GM12801 (cell line): ENCODE measurements around the gene RNF43.

ENCODE experiments used
- TF ChIP-seq, protein P1 (sequence below): IDR thresholded peaks from one replicate; pipeline ENCODE4 v1.5.1; 2011; ENCODE audit warnings: control low read depth; ENCODE audit not compliant: insufficient read length; ENCODE audit errors: extremely low read depth

Gene RNF43

GRCh38 chr17:58414596-58414997 is 2.7 kb downstream of the RNF43 start:
- TF ChIP-seq, protein P1, sequence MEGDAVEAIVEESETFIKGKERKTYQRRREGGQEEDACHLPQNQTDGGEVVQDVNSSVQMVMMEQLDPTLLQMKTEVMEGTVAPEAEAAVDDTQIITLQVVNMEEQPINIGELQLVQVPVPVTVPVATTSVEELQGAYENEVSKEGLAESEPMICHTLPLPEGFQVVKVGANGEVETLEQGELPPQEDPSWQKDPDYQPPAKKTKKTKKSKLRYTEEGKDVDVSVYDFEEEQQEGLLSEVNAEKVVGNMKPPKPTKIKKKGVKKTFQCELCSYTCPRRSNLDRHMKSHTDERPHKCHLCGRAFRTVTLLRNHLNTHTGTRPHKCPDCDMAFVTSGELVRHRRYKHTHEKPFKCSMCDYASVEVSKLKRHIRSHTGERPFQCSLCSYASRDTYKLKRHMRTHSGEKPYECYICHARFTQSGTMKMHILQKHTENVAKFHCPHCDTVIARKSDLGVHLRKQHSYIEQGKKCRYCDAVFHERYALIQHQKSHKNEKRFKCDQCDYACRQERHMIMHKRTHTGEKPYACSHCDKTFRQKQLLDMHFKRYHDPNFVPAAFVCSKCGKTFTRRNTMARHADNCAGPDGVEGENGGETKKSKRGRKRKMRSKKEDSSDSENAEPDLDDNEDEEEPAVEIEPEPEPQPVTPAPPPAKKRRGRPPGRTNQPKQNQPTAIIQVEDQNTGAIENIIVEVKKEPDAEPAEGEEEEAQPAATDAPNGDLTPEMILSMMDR, result no peak

- TF ChIP-seq, protein P1, result no peak
These were observed 3.6 kb downstream of the RNF43 start for GRCh38 chr17:58413684-58414083.

GRCh38 chr17:58412961-58413586 is 4.3 kb downstream of the RNF43 start:
- TF ChIP-seq, protein P1, result no peak

DNA sequence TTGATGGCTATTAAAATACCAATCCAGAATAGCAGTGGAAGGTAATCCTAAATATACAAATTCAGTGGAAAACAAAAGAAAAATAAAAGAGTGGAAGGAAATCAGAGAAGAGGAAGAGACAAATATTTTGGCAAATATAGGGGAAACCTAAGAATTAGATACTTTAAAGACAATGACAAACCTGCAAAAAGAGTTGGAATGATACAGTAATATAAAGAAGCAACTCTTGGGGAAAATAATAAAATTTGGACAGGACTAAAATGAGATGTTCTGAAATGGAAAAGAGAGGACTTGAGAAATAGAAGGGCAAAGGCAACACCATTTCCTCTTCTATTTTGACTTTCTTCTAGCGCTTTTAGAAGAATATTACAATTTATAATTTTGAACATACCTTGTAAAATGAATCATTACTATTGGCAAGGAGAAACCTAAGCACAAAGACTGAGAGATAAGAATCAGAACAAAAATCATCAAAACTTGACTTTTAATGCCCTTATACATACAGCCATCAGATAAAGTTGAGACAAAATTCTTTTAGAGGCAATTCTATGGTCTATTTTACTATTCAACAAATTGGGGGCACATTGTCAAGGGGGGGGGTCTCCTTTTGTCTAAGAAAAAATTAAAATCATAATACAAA is 5.2 kb downstream of the RNF43 start:
- TF ChIP-seq, protein P1, result no peak

DNA sequence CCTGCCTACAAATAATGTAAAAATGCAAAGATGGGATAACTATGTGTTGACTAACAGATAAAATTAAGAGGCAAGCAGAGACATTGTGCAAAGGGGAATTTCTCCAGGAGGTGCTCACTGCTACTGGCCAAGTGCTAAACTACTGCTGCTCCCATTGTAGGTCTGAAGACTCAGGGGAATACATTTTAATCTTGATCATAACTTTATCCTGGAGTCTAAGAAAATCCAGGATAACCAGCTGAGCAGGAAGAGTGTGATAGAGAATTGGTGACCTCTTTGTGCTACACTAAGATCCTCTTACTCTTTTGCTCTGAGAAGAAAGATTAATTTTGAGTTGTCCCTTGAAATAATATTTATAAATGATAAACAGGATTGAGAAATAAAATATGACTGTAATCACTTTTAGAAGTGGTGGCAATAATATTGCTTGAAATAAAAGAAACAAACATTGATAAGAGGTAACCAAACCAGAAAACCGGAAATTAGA is 5.9 kb downstream of the RNF43 start:
- TF ChIP-seq, protein P1, result no peak

- TF ChIP-seq, protein P1, result no peak
These were observed 6.5 kb downstream of the RNF43 start for GRCh38 chr17:58410714-58411407.

DNA sequence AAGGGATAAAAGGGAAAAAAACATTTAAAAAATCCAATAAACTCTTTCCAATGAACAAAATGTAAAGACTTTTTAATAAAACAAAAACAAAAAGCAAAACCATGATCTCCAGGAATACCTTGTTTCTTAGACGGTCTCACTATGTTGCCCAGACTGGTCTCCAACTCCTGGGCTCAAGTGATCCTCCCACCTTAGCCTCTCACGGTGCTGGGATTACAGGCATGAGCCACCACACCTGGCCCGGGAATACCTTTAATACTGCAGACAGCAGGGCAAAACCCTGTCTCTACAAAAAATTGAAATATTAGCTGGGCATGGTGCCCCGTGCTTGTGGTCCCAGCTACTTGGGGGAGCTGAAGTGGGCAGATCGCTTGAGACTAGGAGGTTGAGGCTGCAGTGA is 7.9 kb downstream of the RNF43 start:
- TF ChIP-seq, protein P1, result no peak
